HK-2 (cell line): ENCODE data around the gene MED9.

ENCODE experiments used
- DNase-seq: peaks from one replicate; pipeline ENCODE4 v3.0.0-alpha.2; 2018; ENCODE audit not compliant: unreplicated experiment

The MED9 gene

GRCh38 chr17:17515934-17516930 is 39.4 kb downstream of the MED9 start:
- DNase-seq: peak; percentile 45

DNA sequence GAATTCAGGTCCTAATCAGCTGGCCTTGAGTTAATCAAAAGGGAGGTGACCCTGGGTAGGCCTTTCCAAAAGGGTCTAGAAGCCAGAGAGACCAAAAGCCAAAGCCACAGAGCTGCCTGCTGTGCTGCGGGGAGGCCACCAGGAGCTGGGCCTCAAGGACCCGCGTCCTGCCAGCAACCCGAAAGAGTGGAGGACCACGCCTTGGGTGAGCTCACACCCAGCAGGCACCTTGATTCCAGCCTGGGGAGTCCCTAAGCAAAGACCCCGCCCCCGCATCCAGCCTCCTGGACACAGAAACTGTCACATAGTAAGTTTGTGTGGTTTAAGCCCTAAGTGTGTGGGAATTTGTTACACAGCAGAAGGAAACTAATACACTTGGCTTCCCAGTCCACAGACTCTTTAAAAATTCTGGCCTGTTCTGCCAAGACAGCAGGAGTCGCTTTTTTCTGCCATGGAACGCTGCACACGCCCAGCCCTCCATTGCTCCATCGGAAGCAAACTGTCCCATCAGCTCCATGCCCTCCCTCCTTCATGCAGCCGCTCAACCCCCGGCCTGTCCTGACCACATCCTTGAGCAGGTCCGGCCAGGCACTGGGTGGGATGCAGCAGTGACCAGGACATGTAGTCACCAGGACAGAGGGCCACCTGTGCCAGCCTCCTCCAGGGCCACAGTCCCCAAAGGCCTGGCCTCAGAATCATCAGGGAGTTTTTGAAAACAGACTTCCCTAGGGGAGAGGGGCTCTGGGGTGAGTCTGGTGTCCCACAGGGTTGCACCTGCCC is 40.3 kb downstream of the MED9 start:
- DNase-seq: no peak

DNA sequence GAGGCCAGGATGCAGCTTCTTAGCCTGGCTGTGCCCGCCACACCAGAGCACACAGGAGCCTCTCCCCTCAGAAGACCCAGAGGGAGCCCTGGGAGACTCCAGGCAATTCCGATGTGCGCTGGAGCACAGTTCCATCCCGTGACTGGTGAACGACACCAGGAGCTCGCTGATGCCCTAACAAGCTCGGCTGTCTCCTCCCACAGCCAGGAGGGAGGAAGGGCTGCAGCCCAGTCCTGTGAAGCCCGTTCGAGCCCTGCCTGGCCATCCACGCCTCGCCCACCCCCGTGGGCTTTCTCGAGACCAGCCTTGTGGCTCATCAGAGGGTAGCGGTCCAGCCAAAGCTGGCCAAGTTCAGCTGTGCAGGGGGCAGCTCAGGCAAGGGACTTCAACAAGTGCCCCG is 41.2 kb downstream of the MED9 start:
- DNase-seq: no peak

- DNase-seq: no peak
These were observed 42.2 kb downstream of the MED9 start for GRCh38 chr17:17518951-17519350.

DNA sequence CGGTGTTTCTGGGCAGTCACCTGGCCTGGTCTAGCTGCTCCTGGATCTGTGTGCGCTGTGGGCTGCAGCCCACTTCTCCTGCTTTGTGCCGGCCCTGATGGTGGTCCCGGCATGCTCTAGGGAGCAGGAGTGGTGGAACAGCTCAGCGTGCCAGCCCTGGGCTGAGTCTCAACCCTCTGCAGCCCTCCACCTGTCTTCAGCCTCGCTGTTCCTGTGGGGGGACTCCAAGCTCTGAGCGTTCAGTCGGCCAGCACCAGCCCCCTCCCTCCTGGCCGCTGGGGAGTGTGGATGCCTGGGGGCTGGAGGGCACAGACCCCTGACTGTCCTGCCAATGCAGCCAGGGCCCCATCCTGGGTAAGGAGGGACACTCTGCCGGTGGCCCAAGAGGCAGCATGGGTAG is 43.1 kb downstream of the MED9 start:
- no peak for DNase-seq

GRCh38 chr17:17520599-17521232 is 43.9 kb downstream of the MED9 start:
- no peak for DNase-seq

- no peak for DNase-seq
These were observed 46.4 kb downstream of the MED9 start for GRCh38 chr17:17523001-17523730.

DNA sequence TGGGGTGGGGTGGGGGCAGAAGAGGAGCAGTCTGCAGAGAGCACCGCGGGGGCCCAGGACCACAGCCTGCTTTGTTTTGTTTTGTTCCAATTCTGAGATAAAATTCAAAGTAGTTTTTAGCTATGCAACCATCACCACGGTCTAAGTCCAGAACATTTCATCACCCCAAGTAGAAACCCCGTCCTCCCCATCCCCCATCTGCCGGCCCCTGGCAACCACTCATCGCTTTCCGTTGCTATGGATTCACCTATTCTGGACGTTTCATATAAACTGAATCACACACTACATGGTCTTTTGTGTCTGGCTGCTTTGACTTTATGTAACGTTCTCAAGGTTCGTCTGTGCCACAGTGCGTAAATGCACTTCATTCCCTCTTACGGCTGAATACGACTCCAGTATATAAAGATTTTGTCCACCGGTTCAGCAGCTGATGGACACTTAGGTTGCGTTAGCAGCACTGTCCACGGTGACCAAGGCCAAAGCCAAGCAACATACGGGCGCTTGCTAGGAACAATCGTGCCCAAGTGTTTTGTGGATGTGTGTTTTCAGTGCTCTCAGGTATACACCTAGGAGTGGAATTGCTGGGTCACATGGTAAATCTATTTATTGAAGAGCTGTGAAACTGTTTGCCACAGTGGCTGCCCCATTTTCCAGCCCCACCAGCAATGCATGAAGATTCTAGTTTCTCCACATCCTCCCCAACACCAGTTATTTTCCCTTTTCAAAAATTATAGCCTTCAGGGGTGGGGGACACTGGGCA is 47.1 kb downstream of the MED9 start:
- DNase-seq: no peak

DNA sequence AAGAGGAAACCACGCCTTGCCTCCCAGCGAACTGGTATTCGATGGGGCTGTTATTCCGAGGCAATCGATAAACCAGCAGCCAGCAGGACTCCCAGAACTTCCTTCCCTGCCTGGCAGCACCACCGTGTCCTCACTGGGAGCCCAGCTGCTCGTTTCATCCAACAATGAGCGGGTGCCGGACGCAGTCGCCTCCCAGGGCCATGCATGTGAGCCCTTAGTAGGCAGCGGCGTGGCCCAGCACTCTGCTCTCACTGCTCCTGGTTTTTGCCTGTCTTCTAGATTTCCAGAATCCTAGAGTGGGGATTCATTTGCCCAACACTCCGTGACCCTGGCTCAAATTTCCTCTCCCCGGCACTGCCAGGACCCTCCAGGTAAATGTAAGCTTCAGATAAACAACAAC is 48.5 kb downstream of the MED9 start:
- DNase-seq: no peak

- no peak for DNase-seq
These were observed 49.2 kb downstream of the MED9 start for GRCh38 chr17:17525956-17526355.

GRCh38 chr17:17526369-17526768 is 49.6 kb downstream of the MED9 start:
- no peak for DNase-seq

GRCh38 chr17:17527534-17527933 is 50.7 kb downstream of the MED9 start:
- DNase-seq: no peak

DNA sequence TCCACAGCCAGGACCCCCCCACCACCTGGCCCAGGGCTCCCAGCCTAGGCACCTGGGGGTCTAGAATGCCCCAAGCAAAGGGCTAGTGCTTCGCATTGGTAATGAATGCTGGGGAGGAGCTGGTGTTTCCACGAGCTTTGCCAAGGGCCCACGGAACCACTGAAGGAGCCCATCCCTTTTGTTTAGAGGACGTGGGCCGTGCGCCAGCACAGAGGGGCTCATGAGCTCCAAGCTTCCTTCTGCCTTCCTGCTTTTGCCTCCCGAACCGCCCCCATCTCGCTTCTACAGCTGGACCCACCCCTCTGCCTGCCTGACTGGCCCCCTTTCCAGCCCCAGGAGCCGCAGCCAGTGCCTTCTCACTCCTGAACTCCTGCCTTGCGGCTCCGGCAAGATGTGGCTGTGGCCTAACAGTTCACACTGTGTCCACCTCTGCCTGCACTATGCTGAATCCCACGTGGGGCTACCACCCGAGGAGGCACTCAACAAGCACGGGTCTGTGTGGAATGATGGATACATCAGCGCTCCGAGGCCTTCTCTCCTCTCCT is 51.2 kb downstream of the MED9 start:
- DNase-seq: no peak

DNA sequence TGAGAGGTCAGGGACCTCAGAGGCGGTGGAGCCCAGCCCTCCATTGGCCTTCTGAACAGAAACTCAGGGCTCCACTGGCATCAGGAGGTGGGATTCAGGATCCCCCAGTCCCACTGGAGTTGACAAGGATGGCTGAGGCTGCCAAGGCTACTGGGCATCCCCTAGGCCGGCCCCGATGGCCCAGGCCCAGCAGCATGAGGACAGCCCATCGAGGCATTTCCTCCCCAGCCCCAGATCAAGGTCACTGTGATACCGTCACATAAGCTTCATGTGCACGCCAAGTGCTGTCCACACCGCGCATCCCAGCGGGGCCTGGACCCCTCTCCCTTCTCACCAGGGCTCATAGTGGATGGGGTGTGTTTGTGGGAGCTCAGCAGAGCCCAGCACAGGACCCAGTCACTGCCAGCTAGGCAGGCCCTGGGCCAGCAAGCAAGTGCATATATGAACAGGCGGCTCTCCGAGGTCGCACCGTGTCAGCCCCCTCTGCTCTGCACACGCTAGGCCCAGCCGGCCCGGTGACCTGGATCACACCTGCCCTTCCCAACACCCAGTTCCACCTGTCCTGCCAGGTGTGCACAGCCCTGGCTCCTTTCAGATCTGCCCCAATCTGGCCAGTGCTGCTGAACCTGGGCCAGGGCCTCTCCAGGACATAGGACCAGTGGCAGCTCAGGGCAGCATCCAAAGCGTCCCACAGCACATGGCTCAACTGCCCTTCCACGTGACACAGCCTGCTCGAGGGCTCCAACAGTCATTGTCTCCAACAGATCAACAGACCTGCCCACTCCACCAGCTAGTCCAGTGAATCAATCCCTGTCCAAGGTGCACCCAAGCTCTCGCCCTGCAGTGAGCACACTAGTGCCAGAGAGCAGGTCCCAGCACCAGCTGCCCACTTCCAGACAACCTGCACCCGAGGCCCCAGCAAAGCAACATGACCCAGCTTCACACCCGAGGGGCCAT is 52.2 kb downstream of the MED9 start:
- DNase-seq: no peak

DNA sequence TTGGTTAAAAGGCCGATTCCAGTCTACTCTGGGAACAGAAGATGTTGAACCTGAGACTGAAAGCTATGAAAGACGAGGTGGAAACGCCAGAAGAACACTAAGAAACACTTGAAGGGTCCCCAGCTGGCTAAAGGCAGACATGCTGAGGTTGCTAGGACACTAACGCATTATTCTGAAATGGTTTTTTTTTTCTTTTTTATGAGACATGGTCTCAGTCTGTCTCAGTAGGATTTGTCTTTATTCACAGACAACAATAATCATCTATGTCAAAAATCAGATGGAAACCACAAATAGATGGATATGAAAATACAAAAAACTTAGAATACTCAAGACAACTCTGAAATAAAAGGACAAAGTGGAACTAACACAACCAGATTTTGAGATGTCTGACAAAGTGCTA is 54.4 kb downstream of the MED9 start:
- DNase-seq: no peak

DNA sequence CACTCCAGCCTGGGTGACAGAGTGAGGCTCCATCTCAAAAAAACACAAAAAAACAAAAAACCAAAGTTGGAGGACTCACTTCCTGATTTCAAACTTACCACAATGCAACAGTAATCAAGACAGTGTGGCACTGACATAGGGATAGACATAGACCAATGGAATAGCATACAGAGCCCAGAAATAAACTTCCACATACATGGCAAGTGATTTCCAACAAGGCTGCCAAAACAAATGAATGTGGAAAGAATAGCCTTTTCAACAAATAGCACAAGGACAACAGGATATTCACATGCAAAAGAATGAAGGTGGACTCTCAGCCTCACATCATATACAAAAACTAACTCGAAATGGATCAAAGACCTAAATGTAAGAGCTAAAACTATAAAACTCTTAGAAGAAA is 56.2 kb downstream of the MED9 start:
- no peak for DNase-seq

GRCh38 chr17:17533901-17534441 is 57.2 kb downstream of the MED9 start:
- no peak for DNase-seq

DNA sequence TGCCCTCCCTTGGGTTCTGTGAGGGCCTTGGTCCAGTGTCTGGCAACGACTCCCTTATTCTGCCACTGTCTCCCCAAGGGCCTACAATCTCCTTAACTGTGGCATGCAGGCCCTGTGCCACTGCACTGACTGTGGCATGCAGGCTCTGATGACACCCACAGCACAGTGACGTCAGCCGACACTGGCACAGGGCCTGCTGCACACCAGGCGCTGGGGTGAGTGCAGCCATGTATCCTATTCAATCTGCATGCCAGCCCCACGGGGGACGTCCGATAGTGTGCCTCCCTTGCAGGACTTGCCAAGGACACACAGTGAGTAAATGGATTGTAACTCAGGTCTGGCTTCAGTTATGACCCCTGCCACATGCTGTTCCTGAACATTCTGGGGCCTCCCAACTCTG is 59.2 kb downstream of the MED9 start:
- DNase-seq: no peak

GRCh38 chr17:17536702-17537101 is 59.9 kb downstream of the MED9 start:
- no peak for DNase-seq
